ENCODE results near the gene C19orf12. TPM values are rescaled to one million over a fixed set of nuclear protein-coding genes. Genes with fewer than 3 reads are reported as not detected.
A peak's percentile ranks its signal among the peaks of the same experiment; 100 is the strongest.

C19orf12 gene
- total RNA-seq, 1 experiment from 2014 or later: 60.3 TPM

DNA sequence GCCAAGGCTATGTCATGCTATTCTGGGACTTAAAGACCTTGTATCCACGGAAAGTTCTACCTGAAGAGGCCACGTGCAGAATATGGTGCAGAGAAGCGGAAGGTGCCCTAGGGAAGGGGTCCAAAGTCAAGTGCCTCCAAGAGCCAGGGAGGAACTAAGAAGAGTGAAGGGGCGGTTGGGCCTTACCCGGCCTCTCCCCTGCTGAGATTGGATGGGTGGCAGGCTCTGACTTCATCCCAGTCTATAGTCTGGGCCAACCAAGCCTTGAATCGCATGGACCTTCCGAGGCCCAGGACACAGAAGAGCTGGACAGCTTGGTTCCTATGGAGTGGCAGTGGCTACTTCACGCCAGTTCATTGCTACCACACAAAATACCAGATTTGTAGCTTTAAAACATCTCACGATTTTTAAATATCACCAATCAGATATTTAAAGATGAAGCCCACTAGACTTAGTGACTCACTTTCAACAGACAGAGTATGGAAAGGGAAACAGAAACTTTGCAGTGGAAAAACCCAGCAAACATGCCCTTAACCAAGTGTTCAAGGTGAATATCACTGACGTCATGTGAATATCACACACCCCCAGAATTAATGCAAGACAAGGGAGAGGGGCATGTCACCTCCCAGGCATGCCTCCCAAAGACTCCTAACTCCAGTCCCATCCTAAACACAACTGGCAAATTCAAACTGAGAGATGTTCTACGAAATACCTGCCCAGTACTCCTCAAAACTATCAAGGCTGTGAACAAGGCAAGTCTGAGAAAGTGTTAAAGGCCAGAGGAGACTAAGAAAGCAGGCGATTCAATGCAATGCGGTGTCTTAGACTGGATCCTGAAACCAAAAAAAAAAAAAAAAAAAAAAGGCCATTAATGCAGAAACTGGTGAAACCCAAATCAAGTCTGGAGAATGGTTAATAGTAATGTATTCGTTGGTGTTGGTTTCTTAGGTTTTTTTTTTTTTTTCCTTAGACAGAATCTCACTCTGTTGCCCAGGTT, 10.2 kb downstream of the C19orf12 start:
- in situ Hi-C loops (cut with HindIII; ENCODE audit: low pct_unique_long_range_greater_than_20kb, low sequenced_read_pairs): no loop called here

DNA sequence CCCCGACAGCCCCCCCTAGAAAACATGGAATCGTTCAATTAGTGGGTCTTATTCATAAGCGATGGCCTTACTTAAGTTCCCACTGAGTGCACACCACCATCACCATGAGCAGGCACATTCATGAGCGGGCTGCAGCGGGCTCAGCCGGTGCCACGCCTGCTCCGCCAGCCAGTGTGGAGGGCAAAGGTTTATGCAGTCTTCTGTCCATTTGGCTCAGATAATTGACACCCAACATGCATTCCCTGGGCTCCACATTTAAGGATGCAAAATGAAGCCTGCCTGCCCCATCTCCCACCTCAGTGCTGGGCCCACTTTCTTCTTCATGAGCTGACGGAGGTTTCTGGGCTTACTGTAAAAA, 12.1 kb downstream of the C19orf12 start:
- in situ Hi-C loops (cut with HindIII; ENCODE audit: low pct_unique_long_range_greater_than_20kb, low sequenced_read_pairs): no loop called here
- no peak for DNase-seq (ENCODE audit: low read depth, low spot score)

More for the DNA sequence above, 10.2 kb downstream of the C19orf12 start:
- DNase-seq (ENCODE audit: low read depth, low spot score): no peak

DNA sequence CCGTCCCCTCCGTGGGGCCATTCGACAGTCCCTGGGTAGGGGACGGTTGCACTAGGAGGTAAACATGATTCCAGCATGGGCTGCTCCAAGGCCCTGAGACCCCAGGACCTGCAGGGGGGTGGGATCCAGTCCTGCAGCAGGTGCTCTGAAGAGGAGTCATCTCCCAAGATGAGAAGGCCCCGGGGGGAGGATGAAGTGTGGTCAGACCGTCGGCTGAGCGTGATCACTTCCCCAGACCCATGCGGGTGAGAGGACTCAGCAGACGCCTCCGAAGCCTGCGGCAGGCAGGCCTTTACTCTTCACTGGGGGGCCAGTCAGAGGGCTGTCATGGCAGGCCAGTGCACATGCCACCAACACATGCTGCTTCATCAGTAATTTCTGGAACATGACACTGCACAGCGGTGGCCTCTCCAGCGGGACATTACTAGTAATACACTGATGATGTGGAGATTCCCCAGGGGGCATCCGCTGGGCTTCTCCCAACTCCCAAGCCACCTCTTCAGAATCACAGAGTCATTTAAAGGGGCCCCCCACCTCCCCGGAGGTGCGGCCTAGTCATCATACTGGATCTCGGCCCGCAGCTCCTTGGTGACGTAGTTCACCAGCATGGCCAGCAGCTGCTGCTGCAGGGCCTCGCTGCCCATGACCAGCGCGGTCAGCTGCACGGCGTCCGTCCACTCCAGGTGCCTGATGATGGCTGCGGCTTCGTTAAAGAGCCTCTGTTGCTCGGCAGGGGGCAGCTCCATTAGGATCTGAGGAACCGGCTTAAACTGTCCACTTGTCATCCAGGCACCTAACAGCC, 12.7 kb downstream of the C19orf12 start:
- in situ Hi-C loops (cut with HindIII; ENCODE audit: low pct_unique_long_range_greater_than_20kb, low sequenced_read_pairs): no loop called here
- no peak for DNase-seq (ENCODE audit: low read depth, low spot score)

GRCh38 chr19:29700498-29700897, 14.6 kb downstream of the C19orf12 start:
- DNase-seq (ENCODE audit: low read depth, low spot score): no peak
- in situ Hi-C loops (cut with HindIII; ENCODE audit: low pct_unique_long_range_greater_than_20kb, low sequenced_read_pairs): no loop called here

GRCh38 chr19:29699861-29700260, 15.2 kb downstream of the C19orf12 start:
- no peak for DNase-seq (ENCODE audit: low read depth, low spot score)
- in situ Hi-C loops (cut with HindIII; ENCODE audit: low pct_unique_long_range_greater_than_20kb, low sequenced_read_pairs): no loop called here

- in situ Hi-C loops (cut with HindIII; ENCODE audit: low pct_unique_long_range_greater_than_20kb, low sequenced_read_pairs): no loop called here
- DNase-seq (ENCODE audit: low read depth, low spot score): no peak
Observed at GRCh38 chr19:29697523-29698261, 17.4 kb downstream of the C19orf12 start.

DNA sequence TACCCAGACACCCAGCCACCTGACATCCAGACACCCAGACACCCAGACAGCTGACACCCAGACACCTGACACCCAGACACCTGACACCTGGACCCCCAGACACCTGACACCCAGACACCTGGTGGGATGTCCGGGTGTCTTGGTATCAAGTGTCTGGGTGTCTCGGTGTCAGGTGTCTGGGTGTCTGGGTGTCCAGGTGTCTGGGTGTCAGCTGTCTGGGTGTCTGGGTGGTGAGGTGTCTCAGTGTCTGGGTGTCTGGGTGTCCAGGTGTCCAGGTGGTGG, 18.6 kb downstream of the C19orf12 start:
- in situ Hi-C loops (cut with HindIII; ENCODE audit: low pct_unique_long_range_greater_than_20kb, low sequenced_read_pairs): no loop called here
- DNase-seq (ENCODE audit: low read depth, low spot score): no peak

- no peak for DNase-seq (ENCODE audit: low read depth, low spot score)
- in situ Hi-C loops (cut with HindIII; ENCODE audit: low pct_unique_long_range_greater_than_20kb, low sequenced_read_pairs): no loop called here
Observed at GRCh38 chr19:29695765-29696564, 19.1 kb downstream of the C19orf12 start.

DNA sequence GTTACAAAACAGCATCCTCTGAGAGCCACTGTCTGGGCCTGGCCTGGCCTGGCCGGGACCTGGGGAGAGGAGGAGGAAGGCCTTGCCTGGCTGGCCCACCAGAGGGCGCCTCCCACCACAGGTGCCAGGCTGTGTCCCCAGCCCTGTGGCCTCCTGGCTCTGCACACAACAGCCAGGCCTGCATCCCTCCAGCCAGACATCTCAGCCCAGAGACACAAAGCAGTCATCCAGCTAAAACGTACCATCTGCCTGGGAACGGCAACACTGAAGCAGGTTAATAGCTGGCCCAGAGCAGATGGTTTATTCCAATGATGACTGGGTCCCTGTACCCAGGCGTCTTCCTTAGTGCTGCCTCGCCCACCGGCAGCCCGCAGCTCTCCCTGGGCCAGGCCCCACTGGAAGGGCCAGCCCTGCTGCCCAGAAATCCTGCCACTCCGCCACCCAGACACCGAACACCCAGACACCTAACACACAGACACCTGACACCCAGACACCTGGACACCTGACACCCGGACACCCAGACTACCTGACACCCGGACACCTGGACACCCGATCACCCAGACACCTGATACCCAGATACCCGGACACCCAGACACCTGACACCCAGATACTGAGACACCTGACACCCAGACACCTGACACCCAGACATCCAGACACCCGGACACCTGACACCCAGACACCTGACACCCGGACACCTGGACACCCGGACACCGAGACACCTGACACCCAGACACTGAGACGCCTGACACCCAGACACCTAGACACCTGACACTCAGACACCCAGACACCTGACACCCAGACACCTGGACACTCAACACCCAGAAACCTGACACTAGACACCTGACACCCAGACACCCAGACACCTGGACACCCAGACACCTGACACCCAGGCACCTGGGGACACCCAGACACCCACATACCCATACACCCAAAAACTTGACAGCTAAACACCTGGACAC, 20.1 kb downstream of the C19orf12 start:
- peak; percentile 83 for DNase-seq (ENCODE audit: low read depth, low spot score)
- in situ Hi-C loops (cut with HindIII; ENCODE audit: low pct_unique_long_range_greater_than_20kb, low sequenced_read_pairs): no loop called here

- in situ Hi-C loops (cut with HindIII; ENCODE audit: low pct_unique_long_range_greater_than_20kb, low sequenced_read_pairs): no loop called here
- no peak for DNase-seq (ENCODE audit: low read depth, low spot score)
Observed at GRCh38 chr19:29694161-29694560, 20.9 kb downstream of the C19orf12 start.

DNA sequence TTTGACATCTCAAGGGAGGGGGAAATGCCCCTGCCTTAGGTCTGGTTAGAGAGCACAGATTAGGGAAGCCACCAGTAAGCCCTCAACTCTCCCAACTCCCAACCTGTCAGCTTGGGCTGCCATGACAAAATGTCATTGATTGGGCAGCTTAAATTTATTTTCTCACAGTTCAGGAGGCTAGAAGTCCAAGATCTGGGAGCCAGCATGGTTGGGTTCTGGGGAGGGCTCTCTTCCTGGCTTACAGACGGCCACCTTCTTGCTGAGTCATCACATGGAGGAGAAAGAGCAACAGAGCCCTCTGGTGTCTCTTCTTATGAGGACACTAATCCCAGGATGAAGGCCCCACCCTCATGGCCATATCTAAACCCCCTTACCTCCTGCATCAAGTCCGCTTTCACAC, 24.2 kb downstream of the C19orf12 start:
- in situ Hi-C loops (cut with HindIII; ENCODE audit: low pct_unique_long_range_greater_than_20kb, low sequenced_read_pairs): no loop called here
- peak; percentile 81 for DNase-seq (ENCODE audit: low read depth, low spot score)

DNA sequence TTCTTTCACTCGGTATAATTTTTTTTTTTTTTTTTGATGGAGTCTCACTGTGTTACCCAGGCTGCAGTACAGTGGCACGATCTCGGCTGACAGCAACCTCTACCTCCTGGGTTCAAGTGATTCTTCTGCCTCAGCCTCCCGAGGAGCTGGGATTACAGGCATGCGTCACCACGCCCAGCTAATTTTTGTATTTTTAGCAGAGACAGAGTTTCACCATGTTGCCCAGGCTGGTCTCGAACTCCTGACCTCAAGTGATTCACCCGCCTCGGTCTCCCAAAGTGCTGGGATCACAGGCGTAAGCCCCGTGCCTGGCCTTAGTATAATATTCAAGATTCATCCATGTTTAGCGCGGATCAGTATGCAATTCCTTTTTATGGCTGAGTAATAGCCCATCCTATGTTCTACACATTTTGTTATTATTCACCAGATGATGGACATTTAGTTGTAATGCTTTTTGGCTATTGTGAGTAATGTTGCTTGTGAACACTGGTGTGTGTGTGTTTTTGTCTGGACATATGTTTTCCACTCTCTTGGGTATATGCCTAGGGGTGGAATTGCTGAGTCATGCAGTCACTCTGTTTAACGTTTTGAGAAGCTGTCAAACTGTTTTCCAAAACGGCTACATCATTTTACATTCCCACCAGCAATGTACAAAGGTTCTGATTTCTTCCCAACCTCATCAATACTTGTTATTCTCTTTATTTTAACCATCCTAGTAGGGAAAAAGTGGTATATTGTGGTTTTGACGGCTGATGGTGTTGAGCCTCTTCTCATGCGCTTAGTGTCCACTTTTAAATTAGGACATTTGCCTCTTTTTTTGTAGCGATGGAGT, 26.9 kb downstream of the C19orf12 start:
- in situ Hi-C loops (cut with HindIII; ENCODE audit: low pct_unique_long_range_greater_than_20kb, low sequenced_read_pairs): no loop called here
- DNase-seq (ENCODE audit: low read depth, low spot score): no peak

- DNase-seq (ENCODE audit: low read depth, low spot score): no peak
- in situ Hi-C loops (cut with HindIII; ENCODE audit: low pct_unique_long_range_greater_than_20kb, low sequenced_read_pairs): no loop called here
Observed at GRCh38 chr19:29687244-29687896, 27.7 kb downstream of the C19orf12 start.

DNA sequence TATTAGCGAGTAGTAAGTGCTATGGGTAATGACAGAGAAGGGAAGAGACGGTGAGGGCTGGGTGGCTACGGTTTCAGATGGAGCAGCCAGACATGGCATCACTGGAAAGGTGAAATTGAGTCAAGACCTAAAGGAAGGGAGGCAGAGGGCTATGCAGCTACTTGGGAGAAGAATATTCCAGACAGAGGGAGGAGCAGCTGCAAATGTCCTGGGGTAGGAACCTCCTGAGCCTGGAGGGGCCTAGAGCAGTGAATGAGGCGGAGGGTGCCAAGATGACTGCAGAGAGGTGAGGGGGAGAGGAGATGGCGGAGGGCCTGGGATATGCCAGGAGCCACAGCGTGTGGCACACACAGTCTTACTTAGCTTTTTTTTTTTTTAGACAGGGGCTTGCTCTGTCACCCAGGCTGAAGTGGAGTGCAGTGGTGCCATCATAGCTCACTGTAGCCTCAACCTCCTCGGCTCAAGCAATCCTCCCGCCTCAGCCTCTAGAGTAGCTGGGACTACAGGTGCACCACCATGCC, 28.7 kb downstream of the C19orf12 start:
- in situ Hi-C loops (cut with HindIII; ENCODE audit: low pct_unique_long_range_greater_than_20kb, low sequenced_read_pairs): no loop called here
- DNase-seq (ENCODE audit: low read depth, low spot score): no peak

GRCh38 chr19:29685326-29685725, 29.7 kb downstream of the C19orf12 start:
- DNase-seq (ENCODE audit: low read depth, low spot score): no peak
- in situ Hi-C loops (cut with HindIII; ENCODE audit: low pct_unique_long_range_greater_than_20kb, low sequenced_read_pairs): no loop called here

Data from SK-MEL-5 (cell line).